Measurements from ENCODE around the gene CD1D.
A peak's percentile ranks its signal among the peaks of the same experiment; 100 is the strongest.
"Not testable (repeated sequence)": the region's sequence is repeated elsewhere in the genome, so short reads cannot be mapped to it uniquely, and the experiment has no call there.

CD1D gene

DNA sequence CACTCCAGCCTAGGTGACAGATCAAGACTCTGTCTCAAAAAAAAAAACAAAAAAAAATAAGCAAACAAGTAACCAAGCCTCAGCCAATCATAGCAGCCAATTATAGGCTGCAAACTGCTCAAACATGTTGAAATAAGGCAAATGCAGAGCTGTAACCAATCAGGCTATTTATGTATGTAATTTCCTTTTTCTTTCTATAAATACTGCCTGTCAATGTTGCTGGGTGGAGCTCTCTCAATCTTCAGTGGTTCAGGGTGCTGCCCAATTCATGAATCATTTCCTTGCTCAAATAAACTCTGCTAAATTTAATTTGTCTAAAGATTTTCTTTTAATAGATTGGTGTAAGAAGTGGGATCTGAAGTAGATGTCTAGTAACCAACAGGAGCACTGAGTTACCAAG lies 11.6 kb upstream of the CD1D start:
- TF ChIP-seq CTCF (IDR thresholded peaks at IDR 0.05; ENCODE audit: low read depth, low read length, missing control alignments): no peak
- no peak overlapping the region for H3K4me3 ChIP-seq (ENCODE audit: low read depth, low read length)
- DNase-seq (ENCODE audit: low read depth): no peak

- DNase-seq (ENCODE audit: low read depth); H3K4me3 ChIP-seq (ENCODE audit: low read depth, low read length): not testable (repeated sequence)
Observed at GRCh38 chr1:158175915-158176314, 4.8 kb upstream of the CD1D start.

- no peak overlapping the region for H3K4me3 ChIP-seq (ENCODE audit: low read depth, low read length)
- TF ChIP-seq CTCF (IDR thresholded peaks at IDR 0.05; ENCODE audit: low read depth, low read length, missing control alignments): no peak
- DNase-seq (ENCODE audit: low read depth): no peak
Observed at GRCh38 chr1:158176399-158176798, 4.3 kb upstream of the CD1D start.

GRCh38 chr1:158176849-158177699 lies 3.6 kb upstream of the CD1D start:
- DNase-seq (ENCODE audit: low read depth); H3K4me3 ChIP-seq (ENCODE audit: low read depth, low read length): not testable (repeated sequence)

GRCh38 chr1:158177700-158178450 lies 2.8 kb upstream of the CD1D start:
- TF ChIP-seq CTCF (IDR thresholded peaks at IDR 0.05; ENCODE audit: low read depth, low read length, missing control alignments): no peak
- H3K4me3 ChIP-seq (ENCODE audit: low read depth, low read length): no peak overlapping the region; the same call in 1 of the 2 replicates
- DNase-seq (ENCODE audit: low read depth): no peak

DNA sequence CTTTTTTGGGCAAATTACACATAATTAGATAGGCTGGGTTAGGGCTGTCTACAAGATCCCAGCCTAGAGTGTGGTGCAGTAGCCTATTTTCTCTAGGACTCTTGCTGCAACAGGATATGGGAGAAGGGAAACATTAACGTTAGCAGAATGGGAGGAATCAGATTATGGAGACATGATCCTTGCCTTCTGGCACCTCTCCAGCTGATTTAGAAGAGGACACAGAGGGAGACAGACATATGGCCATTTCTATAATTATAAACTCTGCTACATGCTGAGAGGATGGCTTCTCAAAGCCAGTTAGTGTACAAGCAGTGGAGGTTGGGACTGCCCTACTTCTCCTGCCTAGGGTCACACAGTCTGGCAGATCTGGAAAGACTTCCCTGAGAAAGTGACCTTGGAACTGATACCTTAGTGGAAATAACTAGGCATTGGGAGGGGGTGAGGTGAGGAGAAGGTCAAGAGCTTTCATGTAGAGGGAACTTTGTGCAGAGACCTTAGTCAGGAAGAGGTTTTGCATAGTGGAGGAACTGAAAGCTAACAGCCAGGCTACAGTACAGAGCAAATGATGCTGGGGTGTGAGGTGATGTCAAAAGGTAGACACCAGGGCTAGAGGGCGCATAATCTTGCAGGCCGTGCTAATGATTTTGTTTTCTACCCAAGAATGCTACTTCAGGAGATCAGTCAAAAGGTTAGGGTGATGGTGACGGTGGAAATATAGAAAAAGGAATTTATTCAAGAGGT lies 1.2 kb upstream of the CD1D start:
- DNase-seq (ENCODE audit: low read depth): peak; percentile 49
- no peak overlapping the region for H3K4me3 ChIP-seq (ENCODE audit: low read depth, low read length)
- TF ChIP-seq CTCF (IDR thresholded peaks at IDR 0.05; ENCODE audit: low read depth, low read length, missing control alignments): peak; percentile 13

DNA sequence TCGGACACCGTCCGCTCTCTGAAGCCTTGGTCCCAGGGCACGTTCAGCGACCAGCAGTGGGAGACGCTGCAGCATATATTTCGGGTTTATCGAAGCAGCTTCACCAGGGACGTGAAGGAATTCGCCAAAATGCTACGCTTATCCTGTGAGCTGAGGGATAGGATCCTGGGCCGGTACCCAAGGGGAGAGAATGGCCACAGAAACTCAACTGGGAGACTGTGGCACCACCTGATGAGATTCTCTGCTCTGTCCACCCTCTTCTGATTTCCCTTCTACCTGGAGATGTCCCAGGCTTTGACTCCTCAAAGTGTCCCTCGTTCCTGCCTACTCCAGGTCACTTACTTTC lies 855 bp downstream of the CD1D start:
- DNase-seq (ENCODE audit: low read depth): no peak
- H3K4me3 ChIP-seq (ENCODE audit: low read depth, low read length): no peak overlapping the region
- TF ChIP-seq CTCF (IDR thresholded peaks at IDR 0.05; ENCODE audit: low read depth, low read length, missing control alignments): no peak
